ENCODE results near the gene MGMT. TPM values are rescaled to one million over a fixed set of nuclear protein-coding genes. Genes with fewer than 3 reads are reported as not detected.
A peak's percentile ranks its signal among the peaks of the same experiment; 100 is the strongest.

The MGMT gene
- total RNA-seq, 1 donor from 2014 or later = 13.6 TPM

DNA sequence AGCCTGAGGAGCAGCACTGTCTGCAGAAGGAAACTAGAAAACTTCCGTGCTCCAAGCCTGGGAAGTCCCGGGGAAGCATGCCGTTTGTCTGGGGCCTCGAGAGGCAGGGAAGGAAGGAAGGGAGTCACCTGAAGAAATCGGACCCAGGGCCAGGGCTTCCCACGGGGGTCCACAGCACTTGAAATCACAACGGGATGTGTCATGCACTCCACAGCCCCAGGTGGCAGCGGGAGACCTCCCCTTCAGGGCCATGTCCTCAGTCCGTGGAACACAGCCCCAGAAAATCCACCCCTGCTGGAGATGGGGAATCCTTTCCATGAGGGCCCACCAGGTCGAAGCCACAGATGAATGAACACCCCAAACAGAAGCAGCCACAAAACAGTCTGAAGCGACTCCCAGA lies 239.5 kb downstream of the MGMT start:
- Mint-ChIP-seq H3K9me3 (ENCODE audit: low read depth) (no peaks in the 10 kb centered on the region), H3K36me3 (ENCODE audit: insufficient read depth) (no peaks in the 10 kb centered on the region), H3K4me3 (ENCODE audit: low read depth) (no peak overlapping the region), H3K4me1 (ENCODE audit: low read depth) (peaks cover 12% of the 10 kb centered on the region), H3K27me3 (peaks cover 34% of the 10 kb centered on the region), H3K27ac (no peak overlapping the region)
- DNase-seq (ENCODE audit: low spot score, unreplicated experiment) = no peak
- TF ChIP-seq, protein P1, sequence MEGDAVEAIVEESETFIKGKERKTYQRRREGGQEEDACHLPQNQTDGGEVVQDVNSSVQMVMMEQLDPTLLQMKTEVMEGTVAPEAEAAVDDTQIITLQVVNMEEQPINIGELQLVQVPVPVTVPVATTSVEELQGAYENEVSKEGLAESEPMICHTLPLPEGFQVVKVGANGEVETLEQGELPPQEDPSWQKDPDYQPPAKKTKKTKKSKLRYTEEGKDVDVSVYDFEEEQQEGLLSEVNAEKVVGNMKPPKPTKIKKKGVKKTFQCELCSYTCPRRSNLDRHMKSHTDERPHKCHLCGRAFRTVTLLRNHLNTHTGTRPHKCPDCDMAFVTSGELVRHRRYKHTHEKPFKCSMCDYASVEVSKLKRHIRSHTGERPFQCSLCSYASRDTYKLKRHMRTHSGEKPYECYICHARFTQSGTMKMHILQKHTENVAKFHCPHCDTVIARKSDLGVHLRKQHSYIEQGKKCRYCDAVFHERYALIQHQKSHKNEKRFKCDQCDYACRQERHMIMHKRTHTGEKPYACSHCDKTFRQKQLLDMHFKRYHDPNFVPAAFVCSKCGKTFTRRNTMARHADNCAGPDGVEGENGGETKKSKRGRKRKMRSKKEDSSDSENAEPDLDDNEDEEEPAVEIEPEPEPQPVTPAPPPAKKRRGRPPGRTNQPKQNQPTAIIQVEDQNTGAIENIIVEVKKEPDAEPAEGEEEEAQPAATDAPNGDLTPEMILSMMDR (IDR thresholded peaks at IDR 0.05; ENCODE audit: unreplicated experiment) = no peak

DNA sequence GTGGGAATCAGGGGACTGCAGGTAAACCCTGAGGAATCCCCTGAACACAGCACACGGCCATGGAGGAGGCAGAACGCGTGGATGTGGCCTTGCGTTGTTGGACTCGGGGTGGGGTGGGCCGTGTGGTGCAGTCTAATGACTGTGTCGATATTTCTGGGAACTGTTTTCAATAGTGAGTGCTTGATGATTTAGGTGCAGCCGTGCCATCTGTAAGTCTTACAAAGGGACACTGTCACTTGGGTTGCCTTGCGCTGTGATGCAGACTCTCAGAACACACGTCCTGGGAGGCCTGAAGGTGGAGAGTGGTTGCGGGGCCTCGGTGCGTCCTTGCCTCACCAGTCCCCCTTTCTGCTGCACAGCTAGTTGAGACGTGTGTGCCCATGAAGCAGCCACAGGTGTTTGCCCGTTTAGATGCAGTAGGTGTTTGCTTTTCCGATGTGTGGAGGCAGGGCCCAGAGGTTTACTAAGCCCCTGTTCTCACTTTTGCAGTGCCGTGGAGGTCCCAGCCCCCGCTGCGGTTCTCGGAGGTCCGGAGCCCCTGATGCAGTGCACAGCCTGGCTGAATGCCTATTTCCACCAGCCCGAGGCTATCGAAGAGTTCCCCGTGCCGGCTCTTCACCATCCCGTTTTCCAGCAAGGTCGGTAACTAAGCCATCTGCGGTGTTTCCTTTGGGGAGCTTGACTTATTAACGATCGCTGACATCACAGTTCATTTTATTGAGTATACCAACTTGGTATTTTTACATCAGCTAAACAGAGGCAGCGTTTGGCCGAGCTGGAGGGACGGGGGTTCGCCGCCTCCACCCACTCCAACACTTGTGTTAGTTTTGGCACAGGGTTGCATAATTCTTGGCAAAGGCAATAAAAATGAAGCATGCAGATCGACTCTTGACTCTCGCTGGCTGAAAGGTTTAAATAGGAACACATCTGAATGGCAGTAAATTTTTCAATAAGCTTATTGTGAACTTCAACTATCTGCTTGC lies 240.7 kb downstream of the MGMT start:
- H3K27me3 Mint-ChIP-seq = peaks cover 34% of the 10 kb centered on the region
- H3K27ac Mint-ChIP-seq = no peak overlapping the region
- no peaks in the 10 kb centered on the region for H3K9me3 Mint-ChIP-seq (ENCODE audit: low read depth)
- H3K36me3 Mint-ChIP-seq (ENCODE audit: insufficient read depth) = no peaks in the 10 kb centered on the region
- no peak for DNase-seq (ENCODE audit: low spot score, unreplicated experiment)
- H3K4me1 Mint-ChIP-seq (ENCODE audit: low read depth) = peaks cover 12% of the 10 kb centered on the region
- H3K4me3 Mint-ChIP-seq (ENCODE audit: low read depth) = no peak overlapping the region
- TF ChIP-seq, protein P1 (IDR thresholded peaks at IDR 0.05; ENCODE audit: unreplicated experiment) = no peak

DNA sequence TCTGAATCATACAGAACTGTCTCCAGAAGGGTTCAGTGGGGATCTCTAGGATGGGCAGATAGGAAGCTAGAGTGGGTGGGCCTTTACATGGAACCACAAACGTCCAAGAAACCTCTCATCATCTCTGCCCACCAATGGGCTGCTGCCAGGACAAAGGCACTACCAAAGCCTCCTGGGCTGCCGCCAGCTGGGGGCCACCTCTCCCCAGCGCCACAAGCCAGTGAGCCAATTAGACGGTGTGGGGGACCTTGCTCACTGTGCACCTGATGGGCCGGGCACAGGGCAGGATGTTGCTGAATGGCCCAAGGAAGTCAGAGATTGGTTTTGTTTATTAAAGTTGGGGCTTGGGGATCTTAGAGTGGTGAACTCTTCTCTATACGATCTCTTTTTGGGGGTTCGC lies 242.1 kb downstream of the MGMT start:
- H3K27ac Mint-ChIP-seq = peak overlapping the region; percentile 52
- TF ChIP-seq, protein P1 (IDR thresholded peaks at IDR 0.05; ENCODE audit: unreplicated experiment) = no peak
- H3K9me3 Mint-ChIP-seq (ENCODE audit: low read depth) = no peaks in the 10 kb centered on the region
- H3K4me1 Mint-ChIP-seq (ENCODE audit: low read depth) = peaks cover 12% of the 10 kb centered on the region
- no peak for DNase-seq (ENCODE audit: low spot score, unreplicated experiment)
- peaks cover 34% of the 10 kb centered on the region for H3K27me3 Mint-ChIP-seq
- H3K36me3 Mint-ChIP-seq (ENCODE audit: insufficient read depth) = no peaks in the 10 kb centered on the region
- no peak overlapping the region for H3K4me3 Mint-ChIP-seq (ENCODE audit: low read depth)

DNA sequence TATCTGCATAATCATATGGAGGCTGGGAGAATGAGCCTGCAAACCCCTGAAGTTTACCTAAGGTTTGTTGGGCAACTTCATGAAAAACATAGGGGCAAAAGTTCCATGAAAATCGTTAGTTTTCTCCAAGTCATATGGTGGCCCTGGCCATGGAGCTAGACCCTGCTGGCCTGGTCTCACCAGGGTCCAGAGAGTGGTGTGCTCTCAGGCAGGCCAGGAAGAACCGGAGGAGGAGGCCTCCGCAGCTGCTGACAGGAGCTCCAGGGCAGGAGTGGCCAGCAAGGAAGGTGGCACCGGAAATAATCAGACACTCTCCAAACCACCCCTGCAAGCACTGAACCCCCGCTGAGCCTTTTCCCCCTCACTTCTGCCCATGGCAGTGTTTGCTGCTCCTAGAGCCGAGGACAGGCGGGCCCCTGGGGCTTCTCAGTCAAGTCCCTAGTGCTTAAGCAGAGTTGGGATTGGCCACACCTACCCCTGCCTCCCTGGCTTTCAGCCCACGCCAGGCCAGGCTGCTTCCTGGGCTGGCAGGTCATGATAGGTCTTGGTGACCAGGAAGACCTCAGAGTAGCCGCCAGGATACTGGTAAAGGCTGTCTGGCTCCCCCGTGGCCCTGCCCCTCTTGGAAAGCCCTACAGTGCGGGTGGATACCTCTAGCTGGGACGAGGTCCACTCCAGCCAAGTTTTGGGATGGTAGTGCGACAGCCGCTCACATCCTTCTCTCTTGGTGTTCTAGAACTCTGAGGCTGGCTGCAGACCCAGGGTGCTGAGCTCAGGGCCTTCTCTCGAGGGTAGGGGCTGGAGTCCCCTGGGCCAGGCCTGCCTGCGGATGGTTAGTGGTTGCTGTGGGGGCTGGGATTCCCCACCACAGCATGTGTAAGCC lies 242.8 kb downstream of the MGMT start:
- peaks cover 27% of the 10 kb centered on the region for H3K27me3 Mint-ChIP-seq
- H3K9me3 Mint-ChIP-seq (ENCODE audit: low read depth) = no peaks in the 10 kb centered on the region
- H3K4me1 Mint-ChIP-seq (ENCODE audit: low read depth) = peaks cover 12% of the 10 kb centered on the region
- H3K36me3 Mint-ChIP-seq (ENCODE audit: insufficient read depth) = no peaks in the 10 kb centered on the region
- H3K27ac Mint-ChIP-seq = no peak overlapping the region
- no peak for DNase-seq (ENCODE audit: low spot score, unreplicated experiment)
- TF ChIP-seq, protein P1 (IDR thresholded peaks at IDR 0.05; ENCODE audit: unreplicated experiment) = no peak
- H3K4me3 Mint-ChIP-seq (ENCODE audit: low read depth) = no peak overlapping the region

DNA sequence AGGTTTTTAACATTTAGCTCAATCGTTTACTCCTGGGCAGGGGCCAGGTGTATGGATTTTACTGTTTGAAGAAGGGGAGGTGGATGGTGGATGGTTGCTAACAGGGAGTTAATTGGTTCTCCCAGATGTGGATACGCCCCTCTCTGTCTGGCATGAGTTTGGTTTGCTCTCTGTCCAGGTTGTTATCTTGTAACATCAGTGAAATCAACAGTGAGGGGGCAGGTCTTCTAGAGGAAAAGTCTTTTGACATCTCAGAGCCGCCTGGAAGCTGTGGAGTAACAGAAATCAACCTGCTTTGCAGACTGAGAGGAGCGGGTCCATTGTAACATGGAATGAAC lies 243.4 kb downstream of the MGMT start:
- TF ChIP-seq, protein P1 (IDR thresholded peaks at IDR 0.05; ENCODE audit: unreplicated experiment) = no peak
- Mint-ChIP-seq H3K4me3 (ENCODE audit: low read depth) (no peak overlapping the region), H3K4me1 (ENCODE audit: low read depth) (peaks cover 12% of the 10 kb centered on the region), H3K27me3 (peaks cover 22% of the 10 kb centered on the region), H3K36me3 (ENCODE audit: insufficient read depth) (no peaks in the 10 kb centered on the region), H3K9me3 (ENCODE audit: low read depth) (no peaks in the 10 kb centered on the region), H3K27ac (no peak overlapping the region)
- no peak for DNase-seq (ENCODE audit: low spot score, unreplicated experiment)

All from progenitor cell of endocrine pancreas (in vitro differentiated cells).